ENCODE results near the gene FGF18. TPM values are rescaled to one million over a fixed set of nuclear protein-coding genes. Genes with fewer than 3 reads are reported as not detected.
A peak's percentile ranks its signal among the peaks of the same experiment; 100 is the strongest.
"Not testable (repeated sequence)": the region's sequence is repeated elsewhere in the genome, so short reads cannot be mapped to it uniquely, and the experiment has no call there.

The FGF18 gene
- total RNA-seq, 1 donor from 2014 or later: 0.06 TPM

GRCh38 chr5:171371326-171371725 lies 48.1 kb upstream of the FGF18 start:
- H2AFZ ChIP-seq (replicated peaks): peak overlapping the region; percentile 36
- H3K4me2 ChIP-seq: no peak overlapping the region
- H3K4me1 ChIP-seq: no peaks in the 10 kb centered on the region
- no peak overlapping the region for H3K27ac ChIP-seq
- H3K4me3 ChIP-seq: no peak overlapping the region
- H3K4me3 Mint-ChIP-seq: no peak overlapping the region
- H3K4me1 Mint-ChIP-seq: no peaks in the 10 kb centered on the region
- no peaks in the 10 kb centered on the region for H4K20me1 ChIP-seq (ENCODE audit: low read depth)
- H3K9me3 ChIP-seq (ENCODE audit: low read depth): no peaks in the 10 kb centered on the region
- TF ChIP-seq EZH2 (IDR thresholded peaks at IDR 0.05) (no peak), CTCF (IDR thresholded peaks at IDR 0.05) (no peak), EZH2phosphoT487 (IDR thresholded peaks at IDR 0.05) (no peak)
- peaks cover 17% of the 10 kb centered on the region for H3K27me3 Mint-ChIP-seq (ENCODE audit: insufficient read depth, low read depth)
- H3F3A ChIP-seq (ENCODE audit: low read depth): no peaks in the 10 kb centered on the region
- no peak overlapping the region for H3K27ac Mint-ChIP-seq
- no peaks in the 10 kb centered on the region for H3K27me3 ChIP-seq
- H3K9me3 Mint-ChIP-seq: peaks cover 2% of the 10 kb centered on the region
- no peaks in the 10 kb centered on the region for H3K79me2 ChIP-seq (ENCODE audit: low read depth)
- no peak overlapping the region for H3K9ac ChIP-seq
- no peaks in the 10 kb centered on the region for H3K36me3 Mint-ChIP-seq
- no peaks in the 10 kb centered on the region for H3K36me3 ChIP-seq
- DNase-seq (ENCODE audit: low spot score): no peak

GRCh38 chr5:171379961-171380360 lies 39.5 kb upstream of the FGF18 start:
- Histone ChIP-seq H3K4me1 (no peaks in the 10 kb centered on the region), H3K36me3 (no peaks in the 10 kb centered on the region), H3K9me3 (ENCODE audit: low read depth) (no peaks in the 10 kb centered on the region), H4K20me1 (ENCODE audit: low read depth) (no peaks in the 10 kb centered on the region), H3K9ac (no peak overlapping the region), H3K4me3 (no peak overlapping the region), H3K4me2 (no peak overlapping the region), H2AFZ (replicated peaks) (no peak overlapping the region), H3K27ac (no peak overlapping the region), H3F3A (ENCODE audit: low read depth) (no peaks in the 10 kb centered on the region), H3K27me3 (no peaks in the 10 kb centered on the region), H3K79me2 (ENCODE audit: low read depth) (no peaks in the 10 kb centered on the region)
- Mint-ChIP-seq H3K36me3 (no peaks in the 10 kb centered on the region), H3K9me3 (no peaks in the 10 kb centered on the region), H3K27ac (no peak overlapping the region), H3K4me1 (no peaks in the 10 kb centered on the region), H3K27me3 (ENCODE audit: insufficient read depth, low read depth) (peaks cover 10% of the 10 kb centered on the region), H3K4me3 (no peak overlapping the region)
- TF ChIP-seq EZH2phosphoT487 (IDR thresholded peaks at IDR 0.05) (no peak), EZH2 (IDR thresholded peaks at IDR 0.05) (no peak), CTCF (IDR thresholded peaks at IDR 0.05) (no peak)
- DNase-seq (ENCODE audit: low spot score): no peak

- not testable (repeated sequence) for H2AFZ ChIP-seq (replicated peaks); H3K9me3 Mint-ChIP-seq; H3K9me3 ChIP-seq (ENCODE audit: low read depth); H3K4me2 ChIP-seq; H3K4me3 Mint-ChIP-seq; H3K9ac ChIP-seq; H3K4me3 ChIP-seq; H3K36me3 ChIP-seq; H3K27me3 ChIP-seq; H3K27ac Mint-ChIP-seq; DNase-seq (ENCODE audit: low spot score); H3K27ac ChIP-seq; H3K36me3 Mint-ChIP-seq; H3F3A ChIP-seq (ENCODE audit: low read depth); H3K27me3 Mint-ChIP-seq (ENCODE audit: insufficient read depth, low read depth); H3K4me1 ChIP-seq
- H3K4me1 Mint-ChIP-seq: peaks cover 13% of the 10 kb centered on the region
- peaks cover 27% of the 10 kb centered on the region for H3K79me2 ChIP-seq (ENCODE audit: low read depth)
- H4K20me1 ChIP-seq (ENCODE audit: low read depth): peaks cover 16% of the 10 kb centered on the region
These were observed 35.0 kb upstream of the FGF18 start for GRCh38 chr5:171384416-171384815.

GRCh38 chr5:171384999-171385398 lies 34.4 kb upstream of the FGF18 start:
- not testable (repeated sequence) for H3K4me2 ChIP-seq; H3K27ac Mint-ChIP-seq; H3F3A ChIP-seq (ENCODE audit: low read depth); H3K9me3 Mint-ChIP-seq; H3K4me3 Mint-ChIP-seq; H3K27me3 Mint-ChIP-seq (ENCODE audit: insufficient read depth, low read depth); H3K36me3 Mint-ChIP-seq; H3K4me1 ChIP-seq; H3K27ac ChIP-seq; H2AFZ ChIP-seq (replicated peaks); H3K9ac ChIP-seq; DNase-seq (ENCODE audit: low spot score); H3K9me3 ChIP-seq (ENCODE audit: low read depth); H3K27me3 ChIP-seq; H3K4me3 ChIP-seq; H3K36me3 ChIP-seq
- H3K4me1 Mint-ChIP-seq: peaks cover 19% of the 10 kb centered on the region
- Histone ChIP-seq H3K79me2 (ENCODE audit: low read depth) (peaks cover 33% of the 10 kb centered on the region), H4K20me1 (ENCODE audit: low read depth) (peaks cover 22% of the 10 kb centered on the region)

All from neural progenitor cell (in vitro differentiated cells).